Raji (cell line): Measurements from ENCODE around the gene SHROOM1.

Experiments
- POLR2A ChIP-seq: IDR thresholded peaks from 2 replicates; pipeline ENCODE4 v1.6.1; 2011; ENCODE audit warnings: low read depth, low read length, control low read depth; ENCODE audit not compliant: insufficient read depth

The SHROOM1 gene

GRCh38 chr5:132860742-132861141, 30.3 kb upstream of the SHROOM1 start:
- no peak for TF ChIP-seq POLR2A

DNA sequence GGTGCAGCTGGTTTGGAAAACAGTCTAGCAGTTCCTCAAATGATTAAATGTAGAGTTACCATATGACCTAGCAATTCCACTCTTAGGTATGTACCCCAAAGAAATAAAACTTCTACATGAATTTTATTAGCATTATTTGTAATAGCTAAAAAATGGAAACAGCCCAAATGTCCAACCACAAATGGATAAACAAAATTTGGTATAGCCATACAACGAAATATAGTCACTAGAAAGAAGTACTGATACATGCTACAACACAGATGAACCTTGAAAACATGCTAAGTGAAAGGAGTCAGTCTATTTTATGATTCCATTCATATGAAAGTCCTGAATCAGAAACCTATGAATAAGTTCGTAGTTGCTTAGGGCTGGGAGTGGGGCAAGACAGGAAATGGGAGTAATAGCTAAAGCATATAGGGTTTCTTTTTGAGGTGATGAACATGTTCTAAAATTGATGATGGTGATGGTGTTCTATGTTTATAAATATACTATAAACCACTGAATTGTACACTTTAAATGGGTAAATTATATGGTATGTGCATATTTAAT, 29.5 kb upstream of the SHROOM1 start:
- no peak for TF ChIP-seq POLR2A

DNA sequence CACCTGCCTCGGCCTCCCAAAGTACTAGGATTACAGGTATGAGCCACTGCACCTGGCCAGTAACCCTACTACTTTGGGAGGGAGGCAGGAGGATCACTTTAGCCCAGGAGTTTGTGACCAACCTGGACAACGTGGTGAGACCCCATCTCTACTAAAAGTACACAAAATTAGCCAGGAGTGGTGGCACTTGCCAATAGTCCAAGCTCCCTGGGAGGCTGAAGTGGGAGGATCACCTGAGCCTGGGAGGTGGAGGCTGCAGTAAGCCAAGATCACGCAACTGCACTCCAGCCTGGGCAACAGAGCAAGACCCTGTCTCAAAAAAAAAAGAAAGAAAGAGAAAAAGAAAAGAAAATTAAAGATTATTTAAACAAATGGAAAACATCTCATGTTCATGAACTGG, 25.6 kb upstream of the SHROOM1 start:
- no peak for TF ChIP-seq POLR2A

GRCh38 chr5:132854301-132854700, 23.9 kb upstream of the SHROOM1 start:
- no peak for TF ChIP-seq POLR2A

- TF ChIP-seq POLR2A = no peak
Measured at GRCh38 chr5:132853790-132854189, 23.3 kb upstream of the SHROOM1 start.

- no peak for TF ChIP-seq POLR2A
Measured at GRCh38 chr5:132853323-132853722, 22.9 kb upstream of the SHROOM1 start.

DNA sequence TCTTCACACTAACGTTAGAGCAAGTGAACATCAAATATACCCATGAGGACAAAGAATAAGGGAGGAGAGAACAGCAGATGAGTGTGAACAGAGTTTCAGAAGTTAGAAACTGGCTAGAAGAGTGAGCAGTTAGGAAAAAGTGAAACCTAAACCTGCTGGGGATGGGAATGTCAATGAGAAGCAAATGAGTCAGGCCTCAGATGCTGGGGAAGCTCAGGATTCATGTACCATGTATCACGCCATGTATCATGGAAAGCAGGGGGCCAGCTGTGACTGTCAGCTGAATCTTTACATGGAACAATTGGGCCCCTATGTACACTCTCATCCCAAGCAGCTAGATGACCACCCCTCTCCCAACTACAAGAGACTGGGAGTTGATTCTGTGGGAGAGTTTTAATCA, 19.6 kb upstream of the SHROOM1 start:
- TF ChIP-seq POLR2A = no peak

GRCh38 chr5:132849347-132849746, 18.9 kb upstream of the SHROOM1 start:
- no peak for TF ChIP-seq POLR2A

- no peak for TF ChIP-seq POLR2A
Measured at GRCh38 chr5:132848270-132848669, 17.8 kb upstream of the SHROOM1 start.

DNA sequence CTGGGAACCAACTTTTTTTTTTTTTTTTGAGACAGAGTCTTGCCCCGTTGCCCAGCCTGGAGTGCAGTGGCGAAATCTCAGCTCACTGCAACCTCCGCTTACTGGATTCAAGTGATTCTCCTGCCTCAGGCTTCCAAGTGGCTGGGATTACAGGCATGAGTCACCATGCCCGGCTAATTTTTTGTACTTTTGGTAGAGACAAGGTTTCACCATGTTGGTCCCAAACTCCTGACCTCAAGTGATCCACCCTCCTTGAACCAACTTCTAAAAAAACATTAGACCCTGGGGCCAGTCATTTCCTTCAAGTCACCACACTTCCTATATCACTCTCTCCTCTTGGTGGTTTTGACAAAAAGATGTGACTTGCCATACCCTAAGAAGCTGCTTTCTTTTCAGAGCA, 10.9 kb upstream of the SHROOM1 start:
- TF ChIP-seq POLR2A = no peak

DNA sequence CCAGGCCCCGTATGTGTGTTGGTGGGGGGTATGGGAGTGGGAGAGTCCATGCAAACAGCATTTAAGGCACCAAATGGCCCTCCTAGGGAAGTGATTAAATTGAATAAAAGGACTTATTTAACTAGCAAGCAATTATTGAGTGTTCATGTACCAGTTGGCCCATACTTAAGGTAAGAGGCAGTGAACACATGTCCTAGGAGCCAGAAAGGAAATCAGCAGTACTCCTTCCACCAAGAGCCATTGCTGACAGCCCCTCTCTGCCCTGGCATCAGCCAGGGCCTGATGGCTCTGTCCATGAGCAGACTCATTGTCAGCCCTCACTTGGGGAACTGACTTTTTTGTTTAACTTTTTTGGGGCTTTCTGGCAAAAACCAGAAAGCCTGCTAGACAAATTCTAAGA, 10.4 kb upstream of the SHROOM1 start:
- no peak for TF ChIP-seq POLR2A

GRCh38 chr5:132840313-132840712, 9.9 kb upstream of the SHROOM1 start:
- TF ChIP-seq POLR2A = no peak

GRCh38 chr5:132839426-132840301, 9.2 kb upstream of the SHROOM1 start:
- TF ChIP-seq POLR2A = no peak

DNA sequence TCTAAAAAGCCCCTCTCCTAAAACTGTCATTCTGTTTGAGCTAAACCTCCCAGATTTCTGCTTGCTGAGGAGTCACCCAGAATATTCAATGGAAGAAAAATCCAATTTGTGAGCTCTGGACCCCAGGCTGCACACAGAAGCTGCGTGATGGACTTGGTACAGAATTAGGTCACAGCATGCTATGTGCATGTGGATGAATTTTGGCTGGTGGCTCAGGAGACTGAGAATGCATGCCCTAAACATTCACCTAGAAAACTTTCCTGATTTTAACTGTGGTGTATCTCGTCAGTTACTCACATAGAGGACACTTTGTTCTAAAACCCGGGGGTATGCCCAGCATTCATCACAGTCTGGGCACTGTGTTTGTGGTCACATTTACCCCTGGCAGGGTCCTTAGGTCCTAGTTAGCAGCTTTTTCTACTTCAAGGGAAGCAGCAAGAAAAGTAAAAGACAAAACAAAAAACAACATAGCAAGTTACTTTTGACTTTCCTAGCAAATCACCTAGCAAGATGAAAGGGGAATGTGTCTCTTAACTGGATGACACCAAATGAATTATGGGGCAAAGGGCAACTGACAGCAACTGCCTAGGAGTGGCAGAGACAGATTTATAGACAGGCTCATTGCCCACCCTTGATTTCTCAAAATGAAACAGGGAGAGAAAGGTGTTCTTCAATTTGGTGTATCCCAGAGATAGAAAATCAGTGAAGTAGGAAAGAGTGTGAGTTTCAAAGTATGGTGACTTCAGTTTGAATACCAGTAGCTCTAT, 8.3 kb upstream of the SHROOM1 start:
- TF ChIP-seq POLR2A = no peak

DNA sequence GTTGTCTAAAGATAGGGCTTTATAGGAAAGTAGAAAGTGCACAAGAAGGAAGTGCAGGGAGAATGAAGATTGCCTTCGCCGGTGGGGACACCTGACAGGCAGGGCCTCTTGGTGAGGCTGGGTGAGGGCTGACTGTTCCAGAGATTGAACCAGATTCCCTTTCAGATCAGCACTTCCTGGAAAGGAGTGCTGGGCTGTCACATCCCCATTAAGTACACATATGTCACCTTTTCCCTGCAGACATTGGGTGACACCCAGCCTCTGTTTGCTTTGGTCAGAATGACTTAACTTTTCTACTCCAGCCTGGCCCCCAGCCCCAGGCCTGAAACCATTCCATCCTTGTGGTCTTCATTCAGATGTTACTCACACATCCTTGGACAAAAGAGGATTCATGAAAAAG, 7.4 kb upstream of the SHROOM1 start:
- no peak for TF ChIP-seq POLR2A

- TF ChIP-seq POLR2A = no peak
Measured at GRCh38 chr5:132836852-132837251, 6.4 kb upstream of the SHROOM1 start.
